K562 (cell line): ENCODE results near the gene ODAD3. TPM values are rescaled to one million over a fixed set of nuclear protein-coding genes. Genes with fewer than 3 reads are reported as not detected.

Source experiments
- ATAC-seq: fragments of 200-7000 bp; cut with Tn5 transposase; 3 replicates; pipeline ENCODE4 v1.9.1; 2020; ENCODE audit warnings: moderate library complexity
- BruUV-seq: library from RNA; stranded (reverse); fragments of 400-500 nt; replicated peaks from 2 replicates; lab custom pipeline; 2021; lab: Mats Ljungman, UMichigan
- CTCF ChIA-PET: fragments of 300-600 bp; formaldehyde crosslinking; extraction: SDS; loops from one replicate; lab custom pipeline; 2021; ENCODE audit warnings: low intra/inter-chr PET ratio; lab: Yijun Ruan, JAX
- POLR2A ChIA-PET: fragments of 300-600, 350-650 bp; sonication (Branson Sonifier 250); formaldehyde crosslinking; extraction: SDS; loops from one replicate; lab custom pipeline; 2021; ENCODE audit warnings: antibody characterized with exemption, inconsistent platforms; lab: Yijun Ruan, JAX
- DNase-seq, 4 experiments: peaks; one replicate each; pipeline versions ENCODE4 v3.0.0 to v3.0.0-alpha.2; 2011 to 2018; ENCODE audit warnings: low spot score in 3 of 4, mixed read lengths in 3 of 4; ENCODE audit errors: extremely low read depth in 1 of 4
- FAIRE-seq: peaks from 2 replicates; lab custom pipeline; 2011; peaks lifted over from hg19 to GRCh38; lab: Jason Lieb, UNC
- H2AFZ ChIP-seq: 2 replicates; pipeline ENCODE4 v1.6.0; 2011; ENCODE audit warnings: low read depth, low read length, control low read depth, inconsistent platforms
- H3K27ac ChIP-seq: fragments of 200-600 bp; 3 replicates; pipeline ENCODE4 v1.8.0; 2011; ENCODE audit warnings: low read depth, mild to moderate bottlenecking, control low read depth, inconsistent platforms, low read length, moderate library complexity, mixed read lengths; ENCODE audit errors: extremely low read depth
- H3K27me3 ChIP-seq, 2 experiments: fragments of 300-600 bp in 1 of 2; 2 replicates in 1 of 2; 3 replicates in 1 of 2; pipeline versions ENCODE4 v1.6.0 to v1.8.0; 2011; ENCODE audit warnings: inconsistent platforms in 2 of 2, low read length in 2 of 2, mild to moderate bottlenecking in 1 of 2, mixed read lengths in 1 of 2, moderate library complexity in 1 of 2; ENCODE audit not compliant: control insufficient read depth in 2 of 2, insufficient read depth in 2 of 2
- H3K36me3 ChIP-seq: fragments of 300-600 bp; 3 replicates; pipeline ENCODE4 v1.8.0; 2011; ENCODE audit warnings: mild to moderate bottlenecking, low read length, inconsistent platforms; ENCODE audit not compliant: control insufficient read depth, insufficient read depth
- H3K4me1 ChIP-seq, 2 experiments: fragments of 200-600 bp in 1 of 2; replicated peaks in 1 of 2; 2 replicates in 1 of 2; 3 replicates in 1 of 2; pipeline versions ENCODE4 v1.5.1 to v1.8.0; 2011; ENCODE audit warnings: inconsistent platforms in 2 of 2, low read length in 2 of 2, mild to moderate bottlenecking in 1 of 2, mixed read lengths in 1 of 2, moderate library complexity in 1 of 2; ENCODE audit not compliant: control insufficient read depth in 2 of 2, insufficient read depth in 2 of 2
- H3K4me2 ChIP-seq: 2 replicates; pipeline ENCODE4 v1.6.1; 2011; ENCODE audit warnings: low read length, control low read depth, inconsistent platforms, mixed read lengths; ENCODE audit not compliant: insufficient read depth
- H3K4me3 ChIP-seq: fragments of 200-600 bp; sonication (generic), shearing (Covaris generic); 2 replicates; pipeline ENCODE4 v1.5.1; 2016; ENCODE audit warnings: control low read depth, inconsistent platforms
- H3K79me2 ChIP-seq: fragments of 200-600 bp; 3 replicates; pipeline ENCODE4 v1.8.0; 2011; ENCODE audit warnings: low read length, inconsistent platforms; ENCODE audit not compliant: control insufficient read depth, insufficient read depth
- H3K9ac ChIP-seq, 2 experiments: 2 replicates each; pipeline versions ENCODE4 v1.6.0 to v1.6.1; 2011; ENCODE audit warnings: low read depth in 2 of 2, low read length in 2 of 2, control low read depth in 1 of 2, inconsistent platforms in 1 of 2, mild to moderate bottlenecking in 1 of 2, mixed read lengths in 1 of 2; ENCODE audit not compliant: insufficient read depth in 1 of 2
- H3K9me1 ChIP-seq: one replicate; pipeline ENCODE4 v1.6.0; 2011; ENCODE audit warnings: inconsistent platforms, mild to moderate bottlenecking, low read length, moderate library complexity; ENCODE audit not compliant: control insufficient read depth, insufficient read depth
- H3K9me3 ChIP-seq: replicated peaks from 2 replicates; pipeline ENCODE4 v1.5.1; 2011; ENCODE audit warnings: low read depth, low read length, inconsistent platforms; ENCODE audit not compliant: control insufficient read depth, insufficient read depth
- H4K20me1 ChIP-seq: replicated peaks from 2 replicates; pipeline ENCODE4 v1.6.1; 2011; ENCODE audit warnings: low read length, inconsistent platforms, mixed read lengths; ENCODE audit not compliant: control insufficient read depth, insufficient read depth
- CBFA2T2 ChIP-seq: fragments of 450-650 bp; conservative IDR thresholded peaks from 2 replicates; pipeline ENCODE4 v1.6.1; 2017; ENCODE audit warnings: mild to moderate bottlenecking
- COPS2 ChIP-seq: fragments of 450-650 bp; conservative IDR thresholded peaks from 2 replicates; pipeline ENCODE4 v1.6.1; 2016; ENCODE audit warnings: mild to moderate bottlenecking, moderate library complexity
- EP300 ChIP-seq: IDR thresholded peaks from 2 replicates; pipeline ENCODE4 v1.6.1; 2012; ENCODE audit warnings: low read length, improper control_type of control experiment
- HLTF ChIP-seq: fragments of 450-650 bp; IDR thresholded peaks from 2 replicates; pipeline ENCODE4 v1.6.1; 2016
- KAT8 ChIP-seq: fragments of 450-650 bp; IDR thresholded peaks from 2 replicates; pipeline ENCODE4 v1.6.1; 2016; ENCODE audit warnings: low read depth, mild to moderate bottlenecking
- PTBP1 ChIP-seq: fragments of 200-400 bp; formaldehyde crosslinking; IDR thresholded peaks from 2 replicates; pipeline ENCODE4 v1.6.1; 2017; ENCODE audit warnings: low read depth, low read length
- RB1 ChIP-seq: fragments of 450-650 bp; IDR thresholded peaks from 2 replicates; pipeline ENCODE4 v1.6.1; 2017; ENCODE audit warnings: low read depth, mild to moderate bottlenecking
- RFX7 ChIP-seq: fragments of 250-450 bp; sonication (Bioruptor Pico); IDR thresholded peaks from 2 replicates; pipeline ENCODE4 v1.5.1; 2021; ENCODE audit warnings: mild to moderate bottlenecking
- SUPT5H ChIP-seq: fragments of 450-650 bp; IDR thresholded peaks from 2 replicates; pipeline ENCODE4 v1.6.1; 2016
- TEAD1 ChIP-seq, 2 experiments: fragments of 450-650 bp in 1 of 2; sonication (generic) in 1 of 2; formaldehyde crosslinking; IDR thresholded peaks; 2 replicates each; pipeline versions ENCODE4 v1.4.0 to v1.8.0; 2020 to 2022; ENCODE audit warnings: mild to moderate bottlenecking in 2 of 2, missing genetic modification reagents in 1 of 2
- TGIF2 ChIP-seq: sonication (generic); formaldehyde crosslinking; IDR thresholded peaks from 2 replicates; pipeline ENCODE4 v1.8.1; 2022; ENCODE audit warnings: mild to moderate bottlenecking, missing genetic modification reagents, moderate library complexity
- ZBTB8A ChIP-seq: fragments of 450-650 bp; IDR thresholded peaks from 2 replicates; pipeline ENCODE4 v1.6.1; 2018; ENCODE audit warnings: mild to moderate bottlenecking, moderate library complexity; ENCODE audit not compliant: partially characterized antibody
- WGBS: fragments of 100-300 bp; shearing (Covaris generic); methylation state at CpG from one replicate; pipeline ENCODE4 v1.1.6; 2016; ENCODE audit warnings: low coverage, mixed read lengths; ENCODE audit not compliant: insufficient coverage; ENCODE audit errors: missing lambda C conversion rate; 5-methylcytosine and 5-hydroxymethylcytosine counted together
- in situ Hi-C: fragments of 300-500 bp; cut with MboI; formaldehyde crosslinking; loops from 4 replicates; pipeline ENCODE4 v1.15.0; 2018; ENCODE audit warnings: inconsistent platforms, mixed read lengths
- intact Hi-C: fragments of 100-400 bp; cut with micrococcal nuclease; formaldehyde crosslinking; loops from 2 replicates; pipeline ENCODE4 v1.14.2; 2022
- polyA plus RNA-seq, 8 experiments: library from polyadenylated mRNA; depleted of rRNA in 4 of 8; stranded (reverse) in 5 of 8; unstranded in 3 of 8; fragments of >200 nt; fragmentation: Nextera tagmentation in 2 of 8; fragmentation: Illumina TruSeq in 1 of 8; extraction: Ambion mirVana in 2 of 8; extraction: Trizol in 1 of 8; gene quantifications; 2 replicates each; pipeline versions ENCODE4 v1.2.1 to v1.2.3, GENCODE V29; 2011 to 2014; ENCODE audit warnings: inconsistent platforms in 1 of 8, missing spikeins in 1 of 8
- total RNA-seq, 7 experiments: library from RNA; depleted of rRNA in 6 of 7; stranded (reverse); fragments of >200 nt in 6 of 7; fragmentation: Illumina TruSeq in 2 of 7; extraction: Trizol in 2 of 7; gene quantifications; 2 replicates each; pipeline versions ENCODE4 v1.2.1 to v1.2.3, GENCODE V29; 2011 to 2021; ENCODE audit warnings: low replicate concordance in 1 of 7

Gene ODAD3
- total and polyA plus RNA-seq, 9 of the 15 experiments (the other 6 are each of a cell fraction or from before 2014, with no cell fraction given): 0.07 to 0.72 (median 0.14) TPM; not detected in 2

GRCh38 chr19:11457831-11458230 lies 22.9 kb upstream of the ODAD3 start:
- no peak overlapping the region for H2AFZ ChIP-seq
- intact Hi-C loops: no loop called here
- ChIA-PET POLR2A (interaction anchor here (0.6 to 1.1 kb wide), 2 partner anchors 14 to 195 kb away, joined by 3 to 4 read pairs; no protein-coding TSS in a partner anchor), CTCF (no interaction called here)
- 0 out of 4 replicates have a peak overlapping the region, but pooled peaks of 1 of the 2 experiments have one; percentile 28 for H3K9ac ChIP-seq
- BruUV-seq: no TSS peak
- no peaks in the 10 kb centered on the region for H3K9me3 ChIP-seq
- FAIRE-seq (no peak), ATAC-seq (no peak), DNase-seq (peak in 1 of 4 experiments; percentile 6)
- no peaks in the 10 kb centered on the region for H3K79me2 ChIP-seq
- no peak overlapping the region for H3K4me3 ChIP-seq
- peaks cover 0 to 33% of the 10 kb centered on the region in 2 experiments; a peak in 3 of 5 replicates for H3K4me1 ChIP-seq
- TF ChIP-seq CBFA2T2: no peak
- no peak for TF ChIP-seq EP300
- no peak for TF ChIP-seq HLTF
- no peak for TF ChIP-seq SUPT5H
- TF ChIP-seq RB1: no peak
- no peak for TF ChIP-seq KAT8
- H3K9me1 ChIP-seq: no peaks in the 10 kb centered on the region
- peaks cover 0 to 9% of the 10 kb centered on the region in 2 experiments; a peak in 3 of 5 replicates for H3K27me3 ChIP-seq
- H4K20me1 ChIP-seq: 0 out of 2 replicates have a peak, but pooled peaks cover 4% of the 10 kb centered on the region
- no peaks in the 10 kb centered on the region for H3K36me3 ChIP-seq
- no peak overlapping the region for H3K4me2 ChIP-seq
- WGBS: 32% methylated on average over 13 of the region's 20 CpGs
- no peak overlapping the region for H3K27ac ChIP-seq
- in situ Hi-C loops: no loop called here

DNA sequence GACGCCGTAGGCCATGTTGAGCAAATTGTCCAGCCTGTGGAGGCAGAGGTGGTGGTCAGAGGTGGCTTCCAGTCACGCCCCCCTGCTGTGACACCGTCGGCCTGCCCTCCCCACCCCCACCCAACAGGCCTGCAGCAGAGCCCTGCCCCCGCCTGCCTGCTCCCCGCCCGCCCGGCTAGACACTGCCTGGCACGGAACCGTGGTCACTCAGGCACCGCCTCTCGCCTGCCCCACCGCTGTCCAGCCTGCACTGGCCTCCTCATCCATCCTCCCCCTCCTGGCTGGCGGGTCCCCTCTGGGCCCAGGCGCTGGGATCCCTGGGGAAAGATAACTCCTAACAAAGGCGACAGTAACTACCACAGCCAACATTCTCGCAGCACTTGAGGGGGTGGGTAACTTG lies 22.2 kb upstream of the ODAD3 start:
- TF ChIP-seq PTBP1 (no peak), TGIF2 (no peak), ZBTB8A (no peak), RFX7 (CRISPR knock-in tag) (no peak), TEAD1 (CRISPR knock-in tag; IDR thresholded peaks at IDR 0.05) (no peak), COPS2 (no peak)
- peak overlapping the region in 1 of 2 experiments; percentile 45; a peak in 2 of 4 replicates for H3K9ac ChIP-seq
- no peaks in the 10 kb centered on the region for H3K9me1 ChIP-seq
- no peaks in the 10 kb centered on the region for H3K36me3 ChIP-seq
- no peak for FAIRE-seq
- H3K79me2 ChIP-seq: no peaks in the 10 kb centered on the region
- H3K27me3 ChIP-seq: peaks cover 0 to 9% of the 10 kb centered on the region in 2 experiments; a peak in 3 of 5 replicates
- no peak overlapping the region for H3K27ac ChIP-seq
- POLR2A ChIA-PET: interaction anchor here (0.6 to 0.7 kb wide), 2 partner anchors 194 to 308 kb away, joined by 4 read pairs; no protein-coding TSS in a partner anchor
- peaks cover 0 to 37% of the 10 kb centered on the region in 2 experiments; a peak in 3 of 5 replicates for H3K4me1 ChIP-seq
- intact Hi-C loops (no loop called here), in situ Hi-C loops (no loop called here)
- H4K20me1 ChIP-seq: 0 out of 2 replicates have a peak, but pooled peaks cover 4% of the 10 kb centered on the region
- BruUV-seq: no TSS peak
- H3K4me3 ChIP-seq: no peak overlapping the region
- 5% methylated on average over 12 of the region's 18 CpGs for WGBS
- DNase-seq: peak in 3 of 4 experiments; percentile 42 to 69 (median 68)
- H3K4me2 ChIP-seq: no peak overlapping the region
- CTCF ChIA-PET: no interaction called here
- no peak; the same call in 1 of the 3 replicates for ATAC-seq
- H3K9me3 ChIP-seq: no peaks in the 10 kb centered on the region
- no peak overlapping the region for H2AFZ ChIP-seq
